GM18907 (cell line): ENCODE data around the gene TAS2R19.

Experiments
- ATAC-seq: cut with Tn5 transposase; IDR thresholded peaks from one replicate; pipeline ENCODE4 v1.9.1; 2021; ENCODE audit warnings: mild to moderate bottlenecking, moderate library complexity; ENCODE audit not compliant: unreplicated experiment

Gene TAS2R19

DNA sequence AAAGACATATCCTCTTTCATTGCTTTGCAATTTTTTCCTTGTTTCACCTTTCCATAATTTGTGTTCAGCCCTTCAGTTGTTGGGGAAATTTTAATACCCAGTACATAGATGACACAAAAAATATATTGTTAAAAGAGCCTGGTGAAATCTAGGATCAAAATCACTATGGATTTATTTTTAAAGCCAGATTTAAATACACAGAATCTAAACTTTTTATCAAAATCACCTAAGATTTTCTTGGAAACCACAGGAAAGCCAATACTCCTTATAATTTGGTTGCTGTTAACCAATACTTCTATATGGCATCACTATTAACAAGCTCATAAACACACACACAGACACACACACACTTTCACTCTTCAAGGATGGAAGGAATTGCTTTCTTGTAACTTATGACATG is 24.2 kb downstream of the TAS2R19 start, which contains the start of gene TAS2R20:
TSS of gene TAS2R20 (minus strand) at position 101 of the 400 bp plus-strand sequence. CDS start 429 bp downstream, outside the sequence.
- ATAC-seq: no peak

GRCh38 chr12:10994307-10994706 is 28.1 kb downstream of the TAS2R19 start:
- no peak for ATAC-seq

DNA sequence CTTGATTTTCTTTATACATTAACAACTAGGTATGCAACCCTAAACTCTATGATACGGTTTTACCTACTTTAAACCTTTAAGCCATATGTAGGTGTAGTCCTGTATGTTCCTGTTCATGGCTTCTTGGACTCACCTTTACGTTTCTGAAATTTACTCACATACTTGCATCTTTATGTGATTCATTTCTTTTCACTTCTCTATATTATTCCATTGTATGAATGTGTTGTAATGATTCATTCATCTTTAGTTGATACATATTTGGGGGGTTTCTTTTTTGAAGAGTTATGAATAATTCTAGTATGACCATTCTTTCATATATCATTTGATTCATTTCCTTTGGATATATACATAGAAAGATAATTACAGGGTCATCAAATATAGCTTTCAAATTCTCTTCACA is 33.3 kb downstream of the TAS2R19 start:
- no peak for ATAC-seq

- ATAC-seq: no peak
These were observed 35.6 kb downstream of the TAS2R19 start, which contains the start of gene TAS2R50 for GRCh38 chr12:10986812-10987211. TSS of gene TAS2R50 (minus strand) at chr12:10986912. CDS start at chr12:10986860, 52 bp downstream.

DNA sequence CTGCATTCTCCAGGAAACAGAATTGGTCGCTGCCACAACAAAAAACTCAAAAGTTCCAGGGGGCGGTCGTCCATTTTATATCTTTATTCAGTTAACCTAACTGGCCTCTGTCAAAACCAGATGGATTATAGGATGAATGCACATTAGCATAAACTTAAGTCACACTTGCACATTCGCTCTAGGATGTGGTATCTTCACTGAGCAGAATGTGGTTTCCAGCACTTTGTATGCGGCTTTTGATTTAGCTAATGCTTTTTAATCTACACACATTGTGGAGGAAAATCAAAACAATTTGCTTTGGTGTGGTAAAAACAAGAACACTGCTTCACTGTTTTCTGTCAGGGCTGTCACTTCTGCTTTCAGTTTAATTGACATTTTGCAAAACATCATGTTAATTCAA is 40.2 kb downstream of the TAS2R19 start:
- ATAC-seq: no peak

GRCh38 chr12:10974965-10975364 is 47.5 kb downstream of the TAS2R19 start:
- no peak for ATAC-seq
